T-helper 2 cell treated with Interferon-gamma antibody and Interleukin-4, amounts not matched to agents 100 ng/mL and 5 ng/mL, for 36 hours (primary cell): ENCODE data around the gene GSE1. TPM values are rescaled to one million over a fixed set of nuclear protein-coding genes. Genes with fewer than 3 reads are reported as not detected.

Experiments
- intact Hi-C: fragments of 100-400 bp; cut with micrococcal nuclease; formaldehyde crosslinking; loops from one replicate; pipeline ENCODE4 v1.15.1; 2023
- total RNA-seq: library from RNA; stranded (reverse); gene quantifications from 2 replicates; pipeline ENCODE4 v1.2.3, GENCODE V29; 2022

The GSE1 gene
- total RNA-seq, 1 donor from 2014 or later, result 56.9 TPM

- intact Hi-C loops, result loop anchor here (1.0 to 2.0 kb wide), 4 partner anchors 73 to 196 kb away; partner anchors contain the start of gene GINS2
Measured at GRCh38 chr16:85615852-85616606, 2.9 kb downstream of the GSE1 start.

GRCh38 chr16:85616607-85617321, 3.6 kb downstream of the GSE1 start:
- intact Hi-C loops, result loop anchor here (1.0 to 2.0 kb wide), 4 partner anchors 72 to 196 kb away; partner anchors contain the start of gene GINS2

- intact Hi-C loops, result loop anchor here (2.0 kb wide), 1 partner anchor 71 kb away; the partner anchor contains the start of gene GINS2
Measured at GRCh38 chr16:85617948-85618347, 4.8 kb downstream of the GSE1 start.

- intact Hi-C loops, result no loop called here
Measured at GRCh38 chr16:85618521-85618920, 5.4 kb downstream of the GSE1 start.

- intact Hi-C loops, result no loop called here
Measured at GRCh38 chr16:85619101-85619891, 6.2 kb downstream of the GSE1 start.

GRCh38 chr16:85620374-85620773, 7.3 kb downstream of the GSE1 start:
- intact Hi-C loops, result no loop called here

- intact Hi-C loops, result no loop called here
Measured at GRCh38 chr16:85621698-85622428, 8.7 kb downstream of the GSE1 start.

GRCh38 chr16:85622683-85623082, 9.6 kb downstream of the GSE1 start:
- intact Hi-C loops, result no loop called here

- intact Hi-C loops, result no loop called here
Measured at GRCh38 chr16:85623250-85623649, 10.1 kb downstream of the GSE1 start.

GRCh38 chr16:85623997-85624601, 11.0 kb downstream of the GSE1 start:
- intact Hi-C loops, result no loop called here

GRCh38 chr16:85624646-85625045, 11.5 kb downstream of the GSE1 start:
- intact Hi-C loops, result no loop called here

- intact Hi-C loops, result no loop called here
Measured at GRCh38 chr16:85625053-85625452, 11.9 kb downstream of the GSE1 start.

- intact Hi-C loops, result no loop called here
Measured at GRCh38 chr16:85625485-85626117, 12.5 kb downstream of the GSE1 start.

- intact Hi-C loops, result no loop called here
Measured at GRCh38 chr16:85626191-85626981, 13.3 kb downstream of the GSE1 start.

- intact Hi-C loops, result no loop called here
Measured at GRCh38 chr16:85627089-85627488, 14.0 kb downstream of the GSE1 start.

GRCh38 chr16:85627526-85628264, 14.6 kb downstream of the GSE1 start:
- intact Hi-C loops, result no loop called here

GRCh38 chr16:85628265-85628556, 15.1 kb downstream of the GSE1 start:
- intact Hi-C loops, result no loop called here

- intact Hi-C loops, result no loop called here
Measured at GRCh38 chr16:85628645-85629044, 15.5 kb downstream of the GSE1 start.

- intact Hi-C loops, result no loop called here
Measured at GRCh38 chr16:85629326-85629725, 16.2 kb downstream of the GSE1 start.
